Activated CD4-positive, alpha-beta T cell treated with anti-CD3 and anti-CD28 coated beads for 1 hour (primary cell): Measurements from ENCODE around the gene HACD4.
"Not testable (repeated sequence)": the region's sequence is repeated elsewhere in the genome, so short reads cannot be mapped to it uniquely, and the experiment has no call there.

Source experiments
- DNase-seq: peaks from one replicate; pipeline ENCODE4 v3.0.0-alpha.2; 2020

The HACD4 gene

GRCh38 chr9:21015995-21016394 is 15.4 kb downstream of the HACD4 start:
- no peak for DNase-seq

GRCh38 chr9:21015129-21015815 is 16.2 kb downstream of the HACD4 start:
- DNase-seq = no peak

- DNase-seq = no peak
These were observed 29.4 kb downstream of the HACD4 start for GRCh38 chr9:21002040-21002439.

GRCh38 chr9:21001581-21001980 is 29.9 kb downstream of the HACD4 start:
- no peak for DNase-seq

- DNase-seq = no peak
These were observed 33.9 kb downstream of the HACD4 start for GRCh38 chr9:20997503-20998076.

- no peak for DNase-seq
These were observed 34.6 kb downstream of the HACD4 start for GRCh38 chr9:20996809-20997208.

- DNase-seq = no peak
These were observed 35.8 kb downstream of the HACD4 start for GRCh38 chr9:20995616-20996015.

- DNase-seq = no peak
These were observed 37.0 kb downstream of the HACD4 start for GRCh38 chr9:20994486-20994885.

GRCh38 chr9:20990867-20991266 is 40.6 kb downstream of the HACD4 start:
- no peak for DNase-seq

- DNase-seq = no peak
These were observed 41.5 kb downstream of the HACD4 start for GRCh38 chr9:20989923-20990341.

- DNase-seq = no peak
These were observed 42.6 kb downstream of the HACD4 start for GRCh38 chr9:20988671-20989315.

GRCh38 chr9:20988061-20988460 is 43.4 kb downstream of the HACD4 start:
- no peak for DNase-seq

GRCh38 chr9:20987521-20987920 is 43.9 kb downstream of the HACD4 start:
- DNase-seq = no peak

GRCh38 chr9:20985851-20986600 is 45.4 kb downstream of the HACD4 start:
- DNase-seq = no peak

- no peak for DNase-seq
These were observed 46.9 kb downstream of the HACD4 start for GRCh38 chr9:20984506-20984905.

GRCh38 chr9:20981486-20981885 is 50.0 kb downstream of the HACD4 start:
- no peak for DNase-seq

- DNase-seq = no peak
These were observed 50.5 kb downstream of the HACD4 start for GRCh38 chr9:20980832-20981455.

GRCh38 chr9:20978249-20978648 is 53.2 kb downstream of the HACD4 start:
- DNase-seq = no peak

- not testable (repeated sequence) for DNase-seq
These were observed 57.1 kb downstream of the HACD4 start for GRCh38 chr9:20974191-20974938.

- DNase-seq = not testable (repeated sequence)
These were observed 58.0 kb downstream of the HACD4 start for GRCh38 chr9:20973246-20973947.

GRCh38 chr9:20972684-20973083 is 58.8 kb downstream of the HACD4 start:
- no peak for DNase-seq
